H1 (cell line): ENCODE results near the gene APC2.

Experiments
- RXRA ChIP-seq: IDR thresholded peaks from 2 replicates; pipeline ENCODE4 v1.6.1; 2011; ENCODE audit warnings: low read depth, mild to moderate bottlenecking, low read length, moderate library complexity; ENCODE audit not compliant: insufficient read depth
- TAF1 ChIP-seq: IDR thresholded peaks from 2 replicates; pipeline ENCODE4 v1.6.1; 2011; ENCODE audit warnings: mild to moderate bottlenecking, low read depth, low read length
- TF ChIP-seq, protein P1 (sequence below), 3 experiments: IDR thresholded peaks; 1 replicate in 2 of 3; 2 replicates in 1 of 3; pipeline versions ENCODE4 v1.5.1 to v1.6.1; 2011; ENCODE audit warnings: low read length in 3 of 3, mild to moderate bottlenecking in 3 of 3, inconsistent platforms in 2 of 3, low read depth in 1 of 3, moderate library complexity in 1 of 3; ENCODE audit not compliant: insufficient read depth in 1 of 3; ENCODE audit errors: control extremely low read depth in 1 of 3

DNA sequence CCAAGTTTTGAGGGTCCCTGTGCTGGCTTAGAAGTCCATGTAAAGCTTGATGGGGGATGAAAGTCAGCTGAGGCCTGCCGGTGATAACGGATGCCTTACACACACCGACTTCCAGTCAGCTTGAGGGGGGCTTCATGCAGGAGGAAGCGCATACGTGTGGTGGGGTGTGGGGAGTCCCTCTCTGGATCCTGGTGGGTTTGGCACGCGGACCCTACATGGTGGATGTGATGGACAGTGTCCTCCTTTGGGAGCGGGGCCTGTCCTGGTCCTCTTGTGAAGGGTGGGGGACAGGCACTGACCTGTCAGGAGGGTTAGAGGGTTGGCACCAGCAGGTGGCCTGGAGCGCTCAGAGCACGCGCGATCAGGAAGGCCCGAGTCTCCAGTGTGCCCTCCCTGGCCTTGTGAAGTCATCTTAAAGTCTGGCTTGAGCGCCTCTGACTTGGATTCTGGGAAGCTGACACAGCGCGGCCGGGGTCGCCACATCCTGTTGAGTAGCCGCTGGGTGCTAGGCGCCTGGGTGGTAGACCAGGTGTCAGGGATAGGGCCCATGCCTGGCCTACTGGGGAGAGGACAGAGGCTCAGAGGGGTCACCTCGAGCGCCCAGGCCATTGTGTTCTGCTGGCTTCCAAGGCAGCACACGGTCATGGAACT is 39.7 kb upstream of the APC2 start:
- TF ChIP-seq, protein P1, sequence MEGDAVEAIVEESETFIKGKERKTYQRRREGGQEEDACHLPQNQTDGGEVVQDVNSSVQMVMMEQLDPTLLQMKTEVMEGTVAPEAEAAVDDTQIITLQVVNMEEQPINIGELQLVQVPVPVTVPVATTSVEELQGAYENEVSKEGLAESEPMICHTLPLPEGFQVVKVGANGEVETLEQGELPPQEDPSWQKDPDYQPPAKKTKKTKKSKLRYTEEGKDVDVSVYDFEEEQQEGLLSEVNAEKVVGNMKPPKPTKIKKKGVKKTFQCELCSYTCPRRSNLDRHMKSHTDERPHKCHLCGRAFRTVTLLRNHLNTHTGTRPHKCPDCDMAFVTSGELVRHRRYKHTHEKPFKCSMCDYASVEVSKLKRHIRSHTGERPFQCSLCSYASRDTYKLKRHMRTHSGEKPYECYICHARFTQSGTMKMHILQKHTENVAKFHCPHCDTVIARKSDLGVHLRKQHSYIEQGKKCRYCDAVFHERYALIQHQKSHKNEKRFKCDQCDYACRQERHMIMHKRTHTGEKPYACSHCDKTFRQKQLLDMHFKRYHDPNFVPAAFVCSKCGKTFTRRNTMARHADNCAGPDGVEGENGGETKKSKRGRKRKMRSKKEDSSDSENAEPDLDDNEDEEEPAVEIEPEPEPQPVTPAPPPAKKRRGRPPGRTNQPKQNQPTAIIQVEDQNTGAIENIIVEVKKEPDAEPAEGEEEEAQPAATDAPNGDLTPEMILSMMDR (IDR thresholded peaks at IDR 0.05; ENCODE audit: control extremely low read depth in 1 of 3, insufficient read depth in 1 of 3, low read depth in 1 of 3, low read length in 3 of 3), result no peak
- TF ChIP-seq TAF1 (no peak), RXRA (no peak)
